ENCODE measurements around the gene TMPRSS2. TPM values are rescaled to one million over a fixed set of nuclear protein-coding genes. Genes with fewer than 3 reads are reported as not detected.
A peak's percentile ranks its signal among the peaks of the same experiment; 100 is the strongest.

TMPRSS2 gene
- total RNA-seq, 1 donor from 2014 or later, result 0.12 TPM

- Mint-ChIP-seq H3K27ac (ENCODE audit: unreplicated experiment) (no peak overlapping the region), H3K4me1 (ENCODE audit: low read depth) (peaks cover 22% of the 10 kb centered on the region), H3K27me3 (ENCODE audit: low read depth) (no peaks in the 10 kb centered on the region), H3K4me3 (ENCODE audit: unreplicated experiment) (no peak overlapping the region), H3K9me3 (ENCODE audit: low read depth) (peaks cover 8% of the 10 kb centered on the region), H3K36me3 (ENCODE audit: low read depth) (no peaks in the 10 kb centered on the region)
- no peak for DNase-seq (ENCODE audit: low spot score)
- TF ChIP-seq, protein P1, sequence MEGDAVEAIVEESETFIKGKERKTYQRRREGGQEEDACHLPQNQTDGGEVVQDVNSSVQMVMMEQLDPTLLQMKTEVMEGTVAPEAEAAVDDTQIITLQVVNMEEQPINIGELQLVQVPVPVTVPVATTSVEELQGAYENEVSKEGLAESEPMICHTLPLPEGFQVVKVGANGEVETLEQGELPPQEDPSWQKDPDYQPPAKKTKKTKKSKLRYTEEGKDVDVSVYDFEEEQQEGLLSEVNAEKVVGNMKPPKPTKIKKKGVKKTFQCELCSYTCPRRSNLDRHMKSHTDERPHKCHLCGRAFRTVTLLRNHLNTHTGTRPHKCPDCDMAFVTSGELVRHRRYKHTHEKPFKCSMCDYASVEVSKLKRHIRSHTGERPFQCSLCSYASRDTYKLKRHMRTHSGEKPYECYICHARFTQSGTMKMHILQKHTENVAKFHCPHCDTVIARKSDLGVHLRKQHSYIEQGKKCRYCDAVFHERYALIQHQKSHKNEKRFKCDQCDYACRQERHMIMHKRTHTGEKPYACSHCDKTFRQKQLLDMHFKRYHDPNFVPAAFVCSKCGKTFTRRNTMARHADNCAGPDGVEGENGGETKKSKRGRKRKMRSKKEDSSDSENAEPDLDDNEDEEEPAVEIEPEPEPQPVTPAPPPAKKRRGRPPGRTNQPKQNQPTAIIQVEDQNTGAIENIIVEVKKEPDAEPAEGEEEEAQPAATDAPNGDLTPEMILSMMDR (IDR thresholded peaks at IDR 0.05), result peak; percentile 88
These were observed 47.1 kb downstream of the TMPRSS2 start for GRCh38 chr21:41460578-41461527.

DNA sequence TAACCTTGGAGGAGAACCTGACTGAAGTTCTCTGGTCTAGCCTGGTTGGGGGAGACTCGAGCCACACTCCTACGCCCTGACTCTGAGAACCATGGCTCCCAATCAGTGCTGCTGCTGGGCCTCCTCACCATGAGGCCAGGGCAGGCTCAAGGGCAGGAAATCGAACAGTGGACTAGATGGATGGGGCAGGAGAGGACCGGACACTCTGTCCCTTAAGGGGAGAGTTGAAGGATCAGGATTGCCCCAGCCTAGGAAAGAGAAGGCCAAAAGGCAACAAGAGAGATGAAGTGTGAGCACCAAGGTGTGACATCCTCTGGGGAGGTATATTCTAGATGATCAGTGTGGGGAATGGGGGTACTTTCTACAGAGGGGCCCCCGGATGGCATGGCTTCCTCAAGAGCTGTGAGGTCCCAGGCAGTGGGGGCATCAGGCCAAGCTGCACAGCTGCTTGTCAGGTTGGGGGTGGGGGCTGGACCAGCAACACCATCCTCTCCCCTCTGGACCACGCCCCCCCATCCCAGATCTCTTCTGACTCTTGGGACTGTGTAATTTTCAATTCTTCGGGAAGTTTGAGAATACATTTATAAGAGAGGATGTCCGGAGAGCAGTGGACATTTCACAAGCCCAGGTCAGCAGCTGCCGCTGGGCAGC is 47.9 kb downstream of the TMPRSS2 start:
- TF ChIP-seq, protein P1 (IDR thresholded peaks at IDR 0.05), result no peak
- Mint-ChIP-seq H3K27ac (ENCODE audit: unreplicated experiment) (no peak overlapping the region), H3K4me3 (ENCODE audit: unreplicated experiment) (no peak overlapping the region), H3K4me1 (ENCODE audit: low read depth) (peaks cover 18% of the 10 kb centered on the region), H3K9me3 (ENCODE audit: low read depth) (peaks cover 8% of the 10 kb centered on the region), H3K36me3 (ENCODE audit: low read depth) (no peaks in the 10 kb centered on the region), H3K27me3 (ENCODE audit: low read depth) (no peaks in the 10 kb centered on the region)
- DNase-seq (ENCODE audit: low spot score), result no peak

GRCh38 chr21:41458559-41458958 is 49.4 kb downstream of the TMPRSS2 start:
- Mint-ChIP-seq H3K27me3 (ENCODE audit: low read depth) (no peaks in the 10 kb centered on the region), H3K27ac (ENCODE audit: unreplicated experiment) (no peak overlapping the region), H3K4me3 (ENCODE audit: unreplicated experiment) (no peak overlapping the region), H3K4me1 (ENCODE audit: low read depth) (peaks cover 18% of the 10 kb centered on the region), H3K9me3 (ENCODE audit: low read depth) (no peaks in the 10 kb centered on the region), H3K36me3 (ENCODE audit: low read depth) (no peaks in the 10 kb centered on the region)
- TF ChIP-seq, protein P1 (IDR thresholded peaks at IDR 0.05), result no peak
- no peak for DNase-seq (ENCODE audit: low spot score)

DNA sequence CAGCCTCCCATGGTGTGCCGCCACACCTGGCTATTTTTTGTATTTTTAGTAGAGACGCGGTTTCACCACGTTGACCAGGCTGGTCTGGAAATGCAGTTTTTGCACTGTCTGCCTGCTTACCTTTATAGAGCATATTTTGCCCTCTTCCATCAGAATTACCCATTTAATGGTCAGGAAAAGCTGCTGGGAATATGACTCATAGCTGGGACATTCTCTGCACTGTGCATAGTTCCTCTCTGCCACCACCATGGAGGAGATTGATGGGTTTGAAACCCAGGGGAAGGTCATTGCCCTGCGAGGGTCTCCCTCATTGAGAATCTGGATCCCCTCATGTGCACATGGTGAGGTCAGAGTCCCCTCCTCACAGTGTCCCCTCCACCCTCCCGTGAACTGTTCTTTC is 49.8 kb downstream of the TMPRSS2 start:
- Mint-ChIP-seq H3K27me3 (ENCODE audit: low read depth) (no peaks in the 10 kb centered on the region), H3K36me3 (ENCODE audit: low read depth) (no peaks in the 10 kb centered on the region), H3K4me3 (ENCODE audit: unreplicated experiment) (no peak overlapping the region), H3K4me1 (ENCODE audit: low read depth) (peaks cover 18% of the 10 kb centered on the region), H3K9me3 (ENCODE audit: low read depth) (no peaks in the 10 kb centered on the region), H3K27ac (ENCODE audit: unreplicated experiment) (no peak overlapping the region)
- TF ChIP-seq, protein P1 (IDR thresholded peaks at IDR 0.05), result no peak
- DNase-seq (ENCODE audit: low spot score), result no peak

GRCh38 chr21:41453761-41454160 is 54.2 kb downstream of the TMPRSS2 start:
- Mint-ChIP-seq H3K36me3 (ENCODE audit: low read depth) (no peaks in the 10 kb centered on the region), H3K4me1 (ENCODE audit: low read depth) (peaks cover 6% of the 10 kb centered on the region), H3K27ac (ENCODE audit: unreplicated experiment) (no peak overlapping the region), H3K9me3 (ENCODE audit: low read depth) (no peaks in the 10 kb centered on the region), H3K27me3 (ENCODE audit: low read depth) (no peaks in the 10 kb centered on the region), H3K4me3 (ENCODE audit: unreplicated experiment) (no peak overlapping the region)
- TF ChIP-seq, protein P1 (IDR thresholded peaks at IDR 0.05), result no peak
- no peak for DNase-seq (ENCODE audit: low spot score)
